Adrenal gland (tissue), 5 donors: ENCODE measurements around the gene MPG.

Experiments
- POLR2A ChIP-seq, 2 donors: fragments of 450-650 bp; IDR thresholded peaks; one replicate each; pipeline ENCODE4 v1.6.1; 2017; ENCODE audit warnings: antibody characterized with exemption in 2 of 2, mild to moderate bottlenecking in 2 of 2, moderate library complexity in 1 of 2
- TF ChIP-seq, protein P1 (sequence below), 6 experiments: fragments of 450-650 bp in 4 of 6; fragments of 200-600 bp in 2 of 6; sonication (generic) in 1 of 6; IDR thresholded peaks; 1 replicate in 5 of 6; 2 replicates in 1 of 6; pipeline versions ENCODE4 v1.5.1 to v1.8.0; 2016 to 2021; ENCODE audit warnings: antibody characterized with exemption in 6 of 6, mild to moderate bottlenecking in 2 of 6, moderate library complexity in 1 of 6
- donor health status: DM: no; HTN: no; CAD: no.

DNA sequence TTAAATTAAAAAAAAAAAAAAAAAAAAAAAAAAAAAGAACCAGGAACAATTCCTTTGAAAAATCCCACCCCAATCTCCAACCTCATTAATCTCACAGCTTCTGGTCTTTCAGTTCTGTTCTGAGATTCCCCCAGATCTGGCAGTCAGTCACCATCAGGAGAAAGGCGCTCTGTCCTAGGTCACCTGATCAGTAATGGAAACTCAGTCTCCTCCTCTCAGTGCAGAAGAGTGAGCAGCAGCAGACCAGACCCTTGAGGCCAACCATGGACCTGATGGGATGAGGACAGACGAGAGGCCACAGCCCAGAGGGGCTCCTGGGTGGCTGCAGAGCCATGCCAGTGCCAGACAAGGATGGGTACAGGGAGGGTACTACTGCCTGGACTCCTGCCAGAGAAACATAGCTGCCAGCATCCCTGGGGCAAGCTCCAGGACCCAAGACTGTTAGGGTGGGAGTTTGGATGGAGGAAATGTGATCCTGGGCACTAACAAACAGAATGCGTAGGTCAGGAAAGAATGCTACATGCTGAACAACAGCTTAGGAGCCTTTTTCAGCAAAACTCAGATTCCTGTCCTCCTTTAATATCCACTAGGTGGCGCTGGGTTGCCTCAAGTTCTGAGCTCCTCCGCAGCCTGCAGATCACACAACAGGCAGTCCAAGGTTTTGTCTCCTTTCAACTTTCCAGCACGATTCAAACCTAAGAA lies 28.7 kb downstream of the MPG start:
- TF ChIP-seq POLR2A (IDR thresholded peaks at IDR 0.05) = no peak
- TF ChIP-seq, protein P1, sequence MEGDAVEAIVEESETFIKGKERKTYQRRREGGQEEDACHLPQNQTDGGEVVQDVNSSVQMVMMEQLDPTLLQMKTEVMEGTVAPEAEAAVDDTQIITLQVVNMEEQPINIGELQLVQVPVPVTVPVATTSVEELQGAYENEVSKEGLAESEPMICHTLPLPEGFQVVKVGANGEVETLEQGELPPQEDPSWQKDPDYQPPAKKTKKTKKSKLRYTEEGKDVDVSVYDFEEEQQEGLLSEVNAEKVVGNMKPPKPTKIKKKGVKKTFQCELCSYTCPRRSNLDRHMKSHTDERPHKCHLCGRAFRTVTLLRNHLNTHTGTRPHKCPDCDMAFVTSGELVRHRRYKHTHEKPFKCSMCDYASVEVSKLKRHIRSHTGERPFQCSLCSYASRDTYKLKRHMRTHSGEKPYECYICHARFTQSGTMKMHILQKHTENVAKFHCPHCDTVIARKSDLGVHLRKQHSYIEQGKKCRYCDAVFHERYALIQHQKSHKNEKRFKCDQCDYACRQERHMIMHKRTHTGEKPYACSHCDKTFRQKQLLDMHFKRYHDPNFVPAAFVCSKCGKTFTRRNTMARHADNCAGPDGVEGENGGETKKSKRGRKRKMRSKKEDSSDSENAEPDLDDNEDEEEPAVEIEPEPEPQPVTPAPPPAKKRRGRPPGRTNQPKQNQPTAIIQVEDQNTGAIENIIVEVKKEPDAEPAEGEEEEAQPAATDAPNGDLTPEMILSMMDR (IDR thresholded peaks at IDR 0.05) = peak; percentile 75 to 85 (median 80)
